ENCODE results near the gene C6orf62. TPM values are rescaled to one million over a fixed set of nuclear protein-coding genes. Genes with fewer than 3 reads are reported as not detected.

C6orf62 gene
- polyA plus RNA-seq, 1 of the 3 experiments (the other 2 are of a cell fraction), result 36.0 TPM

DNA sequence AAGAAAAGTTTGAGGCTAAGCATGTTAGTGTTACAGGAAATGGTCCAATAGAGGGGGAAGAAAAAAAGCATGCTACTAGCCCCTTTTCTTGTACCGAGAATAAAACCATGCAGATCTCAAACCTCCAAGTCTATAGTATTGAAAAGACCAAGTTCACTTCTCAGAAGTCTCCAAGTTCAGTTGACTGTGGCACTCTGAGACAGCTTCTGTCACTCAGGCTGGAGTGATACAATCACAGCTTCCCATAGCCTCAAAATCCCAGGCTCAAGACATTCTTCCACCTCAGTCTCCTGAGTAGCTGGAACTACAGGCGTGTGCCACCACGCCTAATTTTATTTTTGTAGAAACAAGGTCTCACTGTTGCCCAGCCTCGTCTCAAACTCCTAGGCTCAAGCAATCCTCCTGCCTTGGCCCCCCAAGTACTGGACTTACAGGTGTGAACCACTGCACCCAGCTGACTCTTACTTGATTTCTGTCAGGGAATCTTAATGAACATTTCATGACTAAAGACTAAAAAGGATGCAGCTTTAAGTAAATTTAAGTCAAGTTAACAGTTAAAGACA lies 16.2 kb downstream of the C6orf62 start:
- Histone ChIP-seq H3K9ac (no peak overlapping the region), H3K9me3 (no peaks in the 10 kb centered on the region), H4K20me1 (ENCODE audit: insufficient read depth) (no peaks in the 10 kb centered on the region; the same call in 1 of the 2 replicates), H3K27ac (ENCODE audit: low read depth in 2 of 2, low read length in 1 of 2) (no peak overlapping the region), H2AFZ (ENCODE audit: low read depth) (no peak overlapping the region), H3K4me3 (ENCODE audit: low read depth in 2 of 2, low read length in 1 of 2) (no peak overlapping the region), H3K27me3 (ENCODE audit: insufficient read depth) (no peaks in the 10 kb centered on the region), H3K79me2 (ENCODE audit: insufficient read depth) (peaks cover 13% of the 10 kb centered on the region), H3K4me2 (no peak overlapping the region), H3K9me2 (no peaks in the 10 kb centered on the region), H3F3A (replicated peaks; ENCODE audit: insufficient read depth) (peaks cover 58% of the 10 kb centered on the region), H3K36me3 (replicated peaks in 1 of 2; ENCODE audit: control insufficient read depth in 1 of 2, insufficient read depth in 2 of 2, low read length in 1 of 2) (peaks cover 62 to 63% of the 10 kb centered on the region in 2 experiments), H3K4me1 (ENCODE audit: control insufficient read depth in 1 of 2, insufficient read depth in 2 of 2, low read depth in 1 of 2, low read length in 1 of 2) (0 out of 4 replicates have a peak, but pooled peaks cover 0 to 3% of the 10 kb centered on the region in 2 experiments)
- no peak for DNase-seq
- WGBS (ENCODE audit: low lambda C conversion rate), result 91% methylated on average over 4 of the region's 4 CpGs
- TF ChIP-seq FOSL2 (IDR thresholded peaks at IDR 0.05; ENCODE audit: borderline replicate concordance, low read depth) (no peak), SMC3 (IDR thresholded peaks at IDR 0.05; ENCODE audit: low read depth, low read length) (no peak), YY1 (IDR thresholded peaks at IDR 0.05; ENCODE audit: low read depth) (no peak), GATA2 (CRISPR knock-in tag; IDR thresholded peaks at IDR 0.05) (no peak)
- TF ChIP-seq, protein P1, sequence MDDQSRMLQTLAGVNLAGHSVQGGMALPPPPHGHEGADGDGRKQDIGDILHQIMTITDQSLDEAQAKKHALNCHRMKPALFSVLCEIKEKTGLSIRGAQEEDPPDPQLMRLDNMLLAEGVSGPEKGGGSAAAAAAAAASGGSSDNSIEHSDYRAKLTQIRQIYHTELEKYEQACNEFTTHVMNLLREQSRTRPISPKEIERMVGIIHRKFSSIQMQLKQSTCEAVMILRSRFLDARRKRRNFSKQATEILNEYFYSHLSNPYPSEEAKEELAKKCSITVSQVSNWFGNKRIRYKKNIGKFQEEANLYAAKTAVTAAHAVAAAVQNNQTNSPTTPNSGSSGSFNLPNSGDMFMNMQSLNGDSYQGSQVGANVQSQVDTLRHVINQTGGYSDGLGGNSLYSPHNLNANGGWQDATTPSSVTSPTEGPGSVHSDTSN (IDR thresholded peaks at IDR 0.05), result no peak
- TF ChIP-seq, protein P2, sequence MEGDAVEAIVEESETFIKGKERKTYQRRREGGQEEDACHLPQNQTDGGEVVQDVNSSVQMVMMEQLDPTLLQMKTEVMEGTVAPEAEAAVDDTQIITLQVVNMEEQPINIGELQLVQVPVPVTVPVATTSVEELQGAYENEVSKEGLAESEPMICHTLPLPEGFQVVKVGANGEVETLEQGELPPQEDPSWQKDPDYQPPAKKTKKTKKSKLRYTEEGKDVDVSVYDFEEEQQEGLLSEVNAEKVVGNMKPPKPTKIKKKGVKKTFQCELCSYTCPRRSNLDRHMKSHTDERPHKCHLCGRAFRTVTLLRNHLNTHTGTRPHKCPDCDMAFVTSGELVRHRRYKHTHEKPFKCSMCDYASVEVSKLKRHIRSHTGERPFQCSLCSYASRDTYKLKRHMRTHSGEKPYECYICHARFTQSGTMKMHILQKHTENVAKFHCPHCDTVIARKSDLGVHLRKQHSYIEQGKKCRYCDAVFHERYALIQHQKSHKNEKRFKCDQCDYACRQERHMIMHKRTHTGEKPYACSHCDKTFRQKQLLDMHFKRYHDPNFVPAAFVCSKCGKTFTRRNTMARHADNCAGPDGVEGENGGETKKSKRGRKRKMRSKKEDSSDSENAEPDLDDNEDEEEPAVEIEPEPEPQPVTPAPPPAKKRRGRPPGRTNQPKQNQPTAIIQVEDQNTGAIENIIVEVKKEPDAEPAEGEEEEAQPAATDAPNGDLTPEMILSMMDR (IDR thresholded peaks at IDR 0.05), result no peak
- CTCF ChIA-PET, result interaction anchor here (0.8 to 5.4 kb wide), 5 partner anchors 9 to 368 kb away, joined by 3 to 52 read pairs (median 3); partner anchors contain the start of genes ACOT13 and TDP2
- POLR2A ChIA-PET, result no interaction called here

DNA sequence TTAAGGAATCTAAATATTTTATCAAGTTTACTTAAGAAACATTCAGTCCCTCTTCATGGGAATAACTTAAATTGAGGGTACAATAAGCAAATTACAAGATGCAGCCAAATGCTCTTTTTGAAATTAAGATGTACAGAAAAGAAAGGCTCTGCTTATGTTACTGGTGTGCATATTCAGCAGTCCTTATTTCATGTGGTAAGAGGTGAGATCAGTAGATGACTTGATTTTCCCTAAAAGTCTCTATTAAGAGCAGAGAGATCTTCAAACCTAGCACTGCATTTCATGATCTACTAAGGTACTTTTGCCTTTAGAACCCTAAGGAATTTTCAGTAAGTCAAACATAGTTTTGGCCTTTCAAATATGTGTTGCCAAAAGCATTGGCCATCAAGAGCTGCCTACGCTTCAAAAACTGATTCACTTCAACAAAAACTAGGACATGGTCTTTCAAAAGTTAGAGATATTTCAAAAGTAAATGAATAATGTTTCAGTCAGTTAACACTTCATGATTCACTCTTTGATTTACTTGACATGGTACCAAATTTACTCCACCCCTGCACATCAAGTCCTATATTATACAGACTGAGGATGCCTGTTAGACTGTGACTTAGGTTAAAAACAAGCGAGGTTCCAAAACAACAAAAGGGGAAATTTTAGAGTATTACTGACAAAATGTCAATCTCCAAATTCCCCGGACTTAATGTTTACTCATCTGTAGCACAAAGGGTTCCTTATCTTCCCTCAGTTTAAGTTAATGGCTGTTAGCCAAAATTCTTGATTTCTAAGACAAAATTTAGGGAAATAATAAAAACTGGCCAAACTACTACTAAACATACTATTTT lies 19.2 kb downstream of the C6orf62 start:
- WGBS (ENCODE audit: low lambda C conversion rate), result 91% methylated on average over 3 of the region's 3 CpGs
- no peak for DNase-seq
- Histone ChIP-seq H3K4me3 (ENCODE audit: low read depth in 2 of 2, low read length in 1 of 2) (no peak overlapping the region), H3K27me3 (ENCODE audit: insufficient read depth) (no peaks in the 10 kb centered on the region), H3K4me1 (ENCODE audit: control insufficient read depth in 1 of 2, insufficient read depth in 2 of 2, low read depth in 1 of 2, low read length in 1 of 2) (no peaks in the 10 kb centered on the region), H3K36me3 (replicated peaks in 1 of 2; ENCODE audit: control insufficient read depth in 1 of 2, insufficient read depth in 2 of 2, low read length in 1 of 2) (peaks cover 31 to 33% of the 10 kb centered on the region in 2 experiments), H3K9me2 (no peaks in the 10 kb centered on the region), H3K9ac (no peak overlapping the region), H3F3A (replicated peaks; ENCODE audit: insufficient read depth) (peaks cover 39% of the 10 kb centered on the region), H3K4me2 (no peak overlapping the region), H3K27ac (ENCODE audit: low read depth in 2 of 2, low read length in 1 of 2) (no peak overlapping the region; a peak in 1 of 4 replicates), H3K9me3 (no peaks in the 10 kb centered on the region), H2AFZ (ENCODE audit: low read depth) (no peak overlapping the region), H4K20me1 (ENCODE audit: insufficient read depth) (no peaks in the 10 kb centered on the region; the same call in 1 of the 2 replicates), H3K79me2 (ENCODE audit: insufficient read depth) (no peaks in the 10 kb centered on the region)
- TF ChIP-seq, protein P2 (IDR thresholded peaks at IDR 0.05), result no peak
- TF ChIP-seq POLR2AphosphoS5 (IDR thresholded peaks at IDR 0.05; ENCODE audit: low read depth, low read length), result no peak
- TF ChIP-seq NRF1 (IDR thresholded peaks at IDR 0.05; ENCODE audit: low read depth, low read length), result no peak
- TF ChIP-seq TCF12 (IDR thresholded peaks at IDR 0.05), result no peak
- no peak for TF ChIP-seq FOXJ3 (CRISPR knock-in tag; IDR thresholded peaks at IDR 0.05)
- no peak for TF ChIP-seq JUND (IDR thresholded peaks at IDR 0.05)
- no peak for TF ChIP-seq GATA2 (CRISPR knock-in tag; IDR thresholded peaks at IDR 0.05)
- no peak for TF ChIP-seq MEF2A (IDR thresholded peaks at IDR 0.05; ENCODE audit: borderline replicate concordance, low read depth)
- no peak for TF ChIP-seq RFX5 (IDR thresholded peaks at IDR 0.05; ENCODE audit: low read length)
- TF ChIP-seq TAF1 (IDR thresholded peaks at IDR 0.05; ENCODE audit: borderline replicate concordance, low read depth, low read length), result no peak
- TF ChIP-seq SMC3 (IDR thresholded peaks at IDR 0.05; ENCODE audit: low read depth, low read length), result no peak
- TF ChIP-seq MXI1 (IDR thresholded peaks at IDR 0.05; ENCODE audit: low read depth, low read length), result no peak
- no peak for TF ChIP-seq CHD2 (IDR thresholded peaks at IDR 0.05; ENCODE audit: low read length, partially characterized antibody)
- TF ChIP-seq, protein P3, sequence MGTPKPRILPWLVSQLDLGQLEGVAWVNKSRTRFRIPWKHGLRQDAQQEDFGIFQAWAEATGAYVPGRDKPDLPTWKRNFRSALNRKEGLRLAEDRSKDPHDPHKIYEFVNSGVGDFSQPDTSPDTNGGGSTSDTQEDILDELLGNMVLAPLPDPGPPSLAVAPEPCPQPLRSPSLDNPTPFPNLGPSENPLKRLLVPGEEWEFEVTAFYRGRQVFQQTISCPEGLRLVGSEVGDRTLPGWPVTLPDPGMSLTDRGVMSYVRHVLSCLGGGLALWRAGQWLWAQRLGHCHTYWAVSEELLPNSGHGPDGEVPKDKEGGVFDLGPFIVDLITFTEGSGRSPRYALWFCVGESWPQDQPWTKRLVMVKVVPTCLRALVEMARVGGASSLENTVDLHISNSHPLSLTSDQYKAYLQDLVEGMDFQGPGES (IDR thresholded peaks at IDR 0.05; ENCODE audit: low read depth, low read length), result no peak
- POLR2A ChIA-PET, result no interaction called here
- CTCF ChIA-PET, result interaction anchor here (5.4 kb wide), 2 partner anchors 118 kb away, joined by 52 to 65 read pairs; no protein-coding TSS in a partner anchor
